SK-N-SH treated with all-trans-retinoic acid at 6 μM for 48 hours (cell line): ENCODE measurements around the gene RLN1.
"Not testable (repeated sequence)": the region's sequence is repeated elsewhere in the genome, so short reads cannot be mapped to it uniquely, and the experiment has no call there.

ENCODE experiments used
- ATAC-seq: fragments of 200-7000 bp; cut with Tn5 transposase; 3 replicates; pipeline ENCODE4 v1.9.1; 2020; ENCODE audit warnings: mild to moderate bottlenecking, moderate library complexity
- ARNTL ChIP-seq: fragments of 450-650 bp; formaldehyde crosslinking; IDR thresholded peaks from 2 replicates; pipeline ENCODE4 v1.5.0; 2020; ENCODE audit warnings: low read depth, mild to moderate bottlenecking, moderate library complexity, borderline replicate concordance
- CREB5 ChIP-seq: fragments of 250-450 bp; sonication (Bioruptor Pico); IDR thresholded peaks from 2 replicates; pipeline ENCODE4 v1.5.1; 2020; ENCODE audit warnings: low read depth, mild to moderate bottlenecking, moderate library complexity
- CSDC2 ChIP-seq: fragments of 250-450 bp; sonication (Bioruptor Pico); IDR thresholded peaks from 2 replicates; pipeline ENCODE4 v1.5.0; 2020; ENCODE audit warnings: mild to moderate bottlenecking, moderate library complexity
- CSRNP3 ChIP-seq: fragments of 250-450 bp; sonication (Bioruptor Pico); IDR thresholded peaks from 2 replicates; pipeline ENCODE4 v1.5.1; 2021; ENCODE audit warnings: mild to moderate bottlenecking, moderate library complexity
- ESRRG ChIP-seq: fragments of 250-450 bp; sonication (Bioruptor Pico); IDR thresholded peaks from 2 replicates; pipeline ENCODE4 v1.6.1; 2021; ENCODE audit warnings: mild to moderate bottlenecking
- GLIS3 ChIP-seq: fragments of 250-450 bp; sonication (Bioruptor Pico); IDR thresholded peaks from 2 replicates; pipeline ENCODE4 v1.5.0; 2020; ENCODE audit warnings: mild to moderate bottlenecking, moderate library complexity
- ISL1 ChIP-seq: fragments of 250-450 bp; sonication (Bioruptor Pico); IDR thresholded peaks from 2 replicates; pipeline ENCODE4 v2.1.2; 2022; ENCODE audit warnings: mild to moderate bottlenecking, moderate library complexity
- OSR1 ChIP-seq: fragments of 250-450 bp; sonication (Bioruptor Pico); IDR thresholded peaks from 2 replicates; pipeline ENCODE4 v1.8.0; 2022; ENCODE audit warnings: moderate library complexity, mild to moderate bottlenecking, inconsistent platforms
- PATZ1 ChIP-seq: fragments of 250-450 bp; sonication (Bioruptor Pico); IDR thresholded peaks from 2 replicates; pipeline ENCODE4 v1.8.0; 2020; ENCODE audit warnings: mild to moderate bottlenecking, moderate library complexity, borderline replicate concordance
- SNAI2 ChIP-seq: fragments of 250-450 bp; sonication (Bioruptor Pico); IDR thresholded peaks from 2 replicates; pipeline ENCODE4 v1.5.0; 2020; ENCODE audit warnings: mild to moderate bottlenecking, moderate library complexity
- TCF4 ChIP-seq: fragments of 250-450 bp; sonication (Bioruptor Pico); IDR thresholded peaks from 2 replicates; pipeline ENCODE4 v1.8.0; 2021; ENCODE audit warnings: mild to moderate bottlenecking, moderate library complexity, borderline replicate concordance
- ZFP3 ChIP-seq: fragments of 250-450 bp; sonication (Bioruptor Pico); IDR thresholded peaks from 2 replicates; pipeline ENCODE4 v1.5.0; 2020; ENCODE audit warnings: mild to moderate bottlenecking, moderate library complexity
- ZFP30 ChIP-seq: fragments of 450-650 bp; formaldehyde crosslinking; IDR thresholded peaks from 2 replicates; pipeline ENCODE4 v1.5.0; 2022; ENCODE audit warnings: mild to moderate bottlenecking, moderate library complexity
- ZNF565 ChIP-seq: fragments of 450-650 bp; formaldehyde crosslinking; conservative IDR thresholded peaks from 2 replicates; pipeline ENCODE4 v1.5.0; 2020; ENCODE audit warnings: low read depth, mild to moderate bottlenecking, moderate library complexity
- ZNF70 ChIP-seq: fragments of 450-650 bp; formaldehyde crosslinking; IDR thresholded peaks from 2 replicates; pipeline ENCODE4 v1.5.0; 2020; ENCODE audit warnings: mild to moderate bottlenecking, moderate library complexity
- TF ChIP-seq, protein P1 (sequence below): fragments of 250-450 bp; sonication (Bioruptor Pico); IDR thresholded peaks from 2 replicates; pipeline ENCODE4 v1.5.0; 2020; ENCODE audit warnings: mild to moderate bottlenecking, moderate library complexity
- TF ChIP-seq, protein P2 (sequence below): fragments of 250-450 bp; sonication (Bioruptor Pico); IDR thresholded peaks from 2 replicates; pipeline ENCODE4 v1.8.0; 2021; ENCODE audit warnings: low read depth, mild to moderate bottlenecking, moderate library complexity, borderline replicate concordance

The RLN1 gene

DNA sequence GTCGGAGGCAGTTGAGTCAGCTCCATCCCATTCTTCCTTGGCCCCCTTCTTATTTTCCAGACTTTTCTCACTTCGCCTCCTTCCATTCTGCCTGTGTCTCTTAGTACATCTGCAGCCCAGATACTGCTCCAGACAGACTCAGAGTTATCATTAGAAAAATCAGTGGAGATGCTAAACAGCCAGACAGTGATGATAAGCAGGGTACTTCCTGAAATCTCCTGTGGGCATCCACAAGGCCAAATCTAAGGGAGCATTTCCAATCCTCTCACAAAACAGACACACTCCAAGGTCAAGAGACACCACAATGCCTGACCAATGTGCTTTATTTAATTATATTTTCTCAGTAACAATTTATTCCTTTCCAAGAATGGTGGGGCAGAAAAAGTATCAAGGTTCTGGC, 14.5 kb upstream of the RLN1 start:
- TF ChIP-seq, protein P1, sequence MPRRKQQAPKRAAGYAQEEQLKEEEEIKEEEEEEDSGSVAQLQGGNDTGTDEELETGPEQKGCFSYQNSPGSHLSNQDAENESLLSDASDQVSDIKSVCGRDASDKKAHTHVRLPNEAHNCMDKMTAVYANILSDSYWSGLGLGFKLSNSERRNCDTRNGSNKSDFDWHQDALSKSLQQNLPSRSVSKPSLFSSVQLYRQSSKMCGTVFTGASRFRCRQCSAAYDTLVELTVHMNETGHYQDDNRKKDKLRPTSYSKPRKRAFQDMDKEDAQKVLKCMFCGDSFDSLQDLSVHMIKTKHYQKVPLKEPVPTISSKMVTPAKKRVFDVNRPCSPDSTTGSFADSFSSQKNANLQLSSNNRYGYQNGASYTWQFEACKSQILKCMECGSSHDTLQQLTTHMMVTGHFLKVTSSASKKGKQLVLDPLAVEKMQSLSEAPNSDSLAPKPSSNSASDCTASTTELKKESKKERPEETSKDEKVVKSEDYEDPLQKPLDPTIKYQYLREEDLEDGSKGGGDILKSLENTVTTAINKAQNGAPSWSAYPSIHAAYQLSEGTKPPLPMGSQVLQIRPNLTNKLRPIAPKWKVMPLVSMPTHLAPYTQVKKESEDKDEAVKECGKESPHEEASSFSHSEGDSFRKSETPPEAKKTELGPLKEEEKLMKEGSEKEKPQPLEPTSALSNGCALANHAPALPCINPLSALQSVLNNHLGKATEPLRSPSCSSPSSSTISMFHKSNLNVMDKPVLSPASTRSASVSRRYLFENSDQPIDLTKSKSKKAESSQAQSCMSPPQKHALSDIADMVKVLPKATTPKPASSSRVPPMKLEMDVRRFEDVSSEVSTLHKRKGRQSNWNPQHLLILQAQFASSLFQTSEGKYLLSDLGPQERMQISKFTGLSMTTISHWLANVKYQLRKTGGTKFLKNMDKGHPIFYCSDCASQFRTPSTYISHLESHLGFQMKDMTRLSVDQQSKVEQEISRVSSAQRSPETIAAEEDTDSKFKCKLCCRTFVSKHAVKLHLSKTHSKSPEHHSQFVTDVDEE (CRISPR knock-in tag) = peak; percentile 84
- TF ChIP-seq ESRRG (0 out of 2 replicates have a peak, but pooled peaks have one; percentile 75), ZFP30 (CRISPR knock-in tag) (no peak), TCF4 (CRISPR knock-in tag) (peak; percentile 97), GLIS3 (CRISPR knock-in tag) (no peak)
- peak; percentile 44; the same call in 2 of the 3 replicates for ATAC-seq

- TF ChIP-seq ISL1 (CRISPR knock-in tag) (no peak), CSRNP3 (no peak), SNAI2 (no peak), OSR1 (no peak), ARNTL (no peak), ZNF565 (CRISPR knock-in tag) (no peak), PATZ1 (no peak), ZFP3 (CRISPR knock-in tag) (no peak), CREB5 (no peak)
- TF ChIP-seq, protein P2, sequence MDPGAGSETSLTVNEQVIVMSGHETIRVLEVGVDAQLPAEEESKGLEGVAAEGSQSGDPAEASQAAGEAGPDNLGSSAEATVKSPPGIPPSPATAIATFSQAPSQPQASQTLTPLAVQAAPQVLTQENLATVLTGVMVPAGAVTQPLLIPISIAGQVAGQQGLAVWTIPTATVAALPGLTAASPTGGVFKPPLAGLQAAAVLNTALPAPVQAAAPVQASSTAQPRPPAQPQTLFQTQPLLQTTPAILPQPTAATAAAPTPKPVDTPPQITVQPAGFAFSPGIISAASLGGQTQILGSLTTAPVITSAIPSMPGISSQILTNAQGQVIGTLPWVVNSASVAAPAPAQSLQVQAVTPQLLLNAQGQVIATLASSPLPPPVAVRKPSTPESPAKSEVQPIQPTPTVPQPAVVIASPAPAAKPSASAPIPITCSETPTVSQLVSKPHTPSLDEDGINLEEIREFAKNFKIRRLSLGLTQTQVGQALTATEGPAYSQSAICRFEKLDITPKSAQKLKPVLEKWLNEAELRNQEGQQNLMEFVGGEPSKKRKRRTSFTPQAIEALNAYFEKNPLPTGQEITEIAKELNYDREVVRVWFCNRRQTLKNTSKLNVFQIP (CRISPR knock-in tag) = no peak
- TF ChIP-seq, protein P1 (CRISPR knock-in tag) = no peak
- no peak for ATAC-seq
Measured at GRCh38 chr9:5352637-5353248, 13.1 kb upstream of the RLN1 start.

GRCh38 chr9:5336688-5337087, 3.0 kb downstream of the RLN1 start:
- TF ChIP-seq ARNTL (no peak), ZNF70 (CRISPR knock-in tag) (no peak), SNAI2 (no peak), CSDC2 (no peak), ZNF565 (CRISPR knock-in tag) (no peak)
- TF ChIP-seq, protein P2 (CRISPR knock-in tag) = no peak
- TF ChIP-seq, protein P1 (CRISPR knock-in tag) = no peak

GRCh38 chr9:5331276-5331675, 8.4 kb downstream of the RLN1 start:
- not testable (repeated sequence) for ATAC-seq

More at GRCh38 chr9:5336688-5337087, 3.0 kb downstream of the RLN1 start:
- ATAC-seq = no peak
